ENCODE data around the gene CYB5RL. TPM values are rescaled to one million over a fixed set of nuclear protein-coding genes. Genes with fewer than 3 reads are reported as not detected.

CYB5RL gene
- total and polyA plus RNA-seq, 2 of the 13 experiments (the other 11 are each of a cell fraction or from before 2014, with no cell fraction given) = 3.7 to 5.0 TPM

DNA sequence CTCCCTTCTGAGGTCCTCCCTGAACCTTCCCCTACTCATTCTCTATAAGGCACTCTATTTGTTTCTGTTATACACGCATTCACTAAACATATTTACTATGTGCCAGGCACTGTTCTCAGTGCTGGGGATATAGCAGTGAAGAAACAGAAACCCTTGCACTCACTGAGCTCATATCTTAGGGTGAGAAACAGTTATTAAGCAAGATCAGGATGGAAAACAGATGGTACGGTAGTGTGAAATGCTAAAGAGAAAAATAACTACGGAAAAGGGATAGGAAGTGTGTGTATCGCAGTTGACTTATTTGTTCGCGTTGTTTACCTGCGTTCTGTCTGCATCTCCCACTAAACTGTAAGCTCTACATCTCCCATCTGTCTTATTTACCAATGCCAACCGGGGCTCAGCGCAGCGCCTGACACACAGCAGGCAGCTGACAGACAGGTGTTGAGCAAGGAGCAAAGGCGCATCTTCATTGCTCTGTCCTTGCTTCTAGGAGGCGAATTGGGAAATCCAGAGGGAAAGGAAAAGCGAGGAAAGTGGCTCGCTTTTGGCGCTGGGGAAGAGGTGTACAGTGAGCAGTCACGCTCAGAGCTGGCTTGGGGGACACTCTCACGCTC, 572 bp downstream of the CYB5RL start (continued):
- TF ChIP-seq, protein P1, sequence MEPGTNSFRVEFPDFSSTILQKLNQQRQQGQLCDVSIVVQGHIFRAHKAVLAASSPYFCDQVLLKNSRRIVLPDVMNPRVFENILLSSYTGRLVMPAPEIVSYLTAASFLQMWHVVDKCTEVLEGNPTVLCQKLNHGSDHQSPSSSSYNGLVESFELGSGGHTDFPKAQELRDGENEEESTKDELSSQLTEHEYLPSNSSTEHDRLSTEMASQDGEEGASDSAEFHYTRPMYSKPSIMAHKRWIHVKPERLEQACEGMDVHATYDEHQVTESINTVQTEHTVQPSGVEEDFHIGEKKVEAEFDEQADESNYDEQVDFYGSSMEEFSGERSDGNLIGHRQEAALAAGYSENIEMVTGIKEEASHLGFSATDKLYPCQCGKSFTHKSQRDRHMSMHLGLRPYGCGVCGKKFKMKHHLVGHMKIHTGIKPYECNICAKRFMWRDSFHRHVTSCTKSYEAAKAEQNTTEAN (CRISPR knock-in tag; conservative IDR thresholded peaks at IDR 0.05) = no peak
- no peak for TF ChIP-seq ZBTB20 (CRISPR knock-in tag; IDR thresholded peaks at IDR 0.05; ENCODE audit: borderline replicate concordance, low read depth)
- TF ChIP-seq, protein P2, sequence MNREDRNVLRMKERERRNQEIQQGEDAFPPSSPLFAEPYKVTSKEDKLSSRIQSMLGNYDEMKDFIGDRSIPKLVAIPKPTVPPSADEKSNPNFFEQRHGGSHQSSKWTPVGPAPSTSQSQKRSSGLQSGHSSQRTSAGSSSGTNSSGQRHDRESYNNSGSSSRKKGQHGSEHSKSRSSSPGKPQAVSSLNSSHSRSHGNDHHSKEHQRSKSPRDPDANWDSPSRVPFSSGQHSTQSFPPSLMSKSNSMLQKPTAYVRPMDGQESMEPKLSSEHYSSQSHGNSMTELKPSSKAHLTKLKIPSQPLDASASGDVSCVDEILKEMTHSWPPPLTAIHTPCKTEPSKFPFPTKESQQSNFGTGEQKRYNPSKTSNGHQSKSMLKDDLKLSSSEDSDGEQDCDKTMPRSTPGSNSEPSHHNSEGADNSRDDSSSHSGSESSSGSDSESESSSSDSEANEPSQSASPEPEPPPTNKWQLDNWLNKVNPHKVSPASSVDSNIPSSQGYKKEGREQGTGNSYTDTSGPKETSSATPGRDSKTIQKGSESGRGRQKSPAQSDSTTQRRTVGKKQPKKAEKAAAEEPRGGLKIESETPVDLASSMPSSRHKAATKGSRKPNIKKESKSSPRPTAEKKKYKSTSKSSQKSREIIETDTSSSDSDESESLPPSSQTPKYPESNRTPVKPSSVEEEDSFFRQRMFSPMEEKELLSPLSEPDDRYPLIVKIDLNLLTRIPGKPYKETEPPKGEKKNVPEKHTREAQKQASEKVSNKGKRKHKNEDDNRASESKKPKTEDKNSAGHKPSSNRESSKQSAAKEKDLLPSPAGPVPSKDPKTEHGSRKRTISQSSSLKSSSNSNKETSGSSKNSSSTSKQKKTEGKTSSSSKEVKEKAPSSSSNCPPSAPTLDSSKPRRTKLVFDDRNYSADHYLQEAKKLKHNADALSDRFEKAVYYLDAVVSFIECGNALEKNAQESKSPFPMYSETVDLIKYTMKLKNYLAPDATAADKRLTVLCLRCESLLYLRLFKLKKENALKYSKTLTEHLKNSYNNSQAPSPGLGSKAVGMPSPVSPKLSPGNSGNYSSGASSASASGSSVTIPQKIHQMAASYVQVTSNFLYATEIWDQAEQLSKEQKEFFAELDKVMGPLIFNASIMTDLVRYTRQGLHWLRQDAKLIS (CRISPR knock-in tag; IDR thresholded peaks at IDR 0.05) = no peak

DNA sequence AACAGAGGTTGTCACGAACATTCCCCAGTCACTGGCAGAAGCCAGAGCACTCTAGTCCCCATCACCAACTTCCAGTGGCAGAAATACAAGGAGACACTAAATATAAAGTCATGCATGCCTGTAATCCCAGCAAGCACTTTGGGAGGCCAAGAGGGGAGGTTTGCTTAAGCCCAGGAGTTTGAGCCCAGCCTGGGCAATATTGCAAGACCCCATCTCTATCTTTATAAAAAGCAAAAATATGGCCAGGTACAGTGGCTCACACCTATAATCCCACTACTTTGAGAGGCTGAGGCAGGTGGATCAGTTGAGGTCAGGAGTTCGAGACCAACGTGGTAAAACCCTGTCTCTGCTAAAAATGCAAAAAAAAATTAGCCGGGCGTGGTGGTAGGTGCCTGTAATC, 6.4 kb downstream of the CYB5RL start:
- no TSS peak for BruUV-seq (replicated peaks)
- no peak overlapping the region for H3K4me2 ChIP-seq (ENCODE audit: low read depth, low read length)
- in situ Hi-C loops (cut with HindIII; ENCODE audit: extremely low pct_ligation_motif_present, low pct_unique_long_range_greater_than_20kb) (no loop called here), intact Hi-C loops (cut with micrococcal nuclease; ENCODE audit: unreplicated experiment) (no loop called here)
- H3K4me3 ChIP-seq (replicated peaks in 1 of 3; ENCODE audit: insufficient read depth in 1 of 3, low read depth in 2 of 3, low read length in 3 of 3) = no peak overlapping the region
- TF ChIP-seq ZSCAN29 (CRISPR knock-in tag; conservative IDR thresholded peaks at IDR 0.05) = no peak
- no peak for TF ChIP-seq SALL2 (CRISPR knock-in tag; IDR thresholded peaks at IDR 0.05)
- TF ChIP-seq, protein P3, sequence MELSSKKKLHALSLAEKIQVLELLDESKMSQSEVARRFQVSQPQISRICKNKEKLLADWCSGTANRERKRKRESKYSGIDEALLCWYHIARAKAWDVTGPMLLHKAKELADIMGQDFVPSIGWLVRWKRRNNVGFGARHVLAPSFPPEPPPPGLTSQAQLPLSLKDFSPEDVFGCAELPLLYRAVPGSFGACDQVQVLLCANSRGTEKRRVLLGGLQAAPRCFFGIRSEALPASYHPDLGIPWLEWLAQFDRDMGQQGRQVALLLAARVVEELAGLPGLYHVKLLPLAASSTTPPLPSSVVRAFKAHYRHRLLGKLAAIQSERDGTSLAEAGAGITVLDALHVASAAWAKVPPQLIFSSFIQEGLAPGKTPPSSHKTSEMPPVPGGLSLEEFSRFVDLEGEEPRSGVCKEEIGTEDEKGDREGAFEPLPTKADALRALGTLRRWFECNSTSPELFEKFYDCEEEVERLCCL (CRISPR knock-in tag; IDR thresholded peaks at IDR 0.05; ENCODE audit: borderline replicate concordance) = no peak
- TF ChIP-seq MLLT10 (CRISPR knock-in tag; IDR thresholded peaks at IDR 0.05) = no peak
- TF ChIP-seq, protein P4, sequence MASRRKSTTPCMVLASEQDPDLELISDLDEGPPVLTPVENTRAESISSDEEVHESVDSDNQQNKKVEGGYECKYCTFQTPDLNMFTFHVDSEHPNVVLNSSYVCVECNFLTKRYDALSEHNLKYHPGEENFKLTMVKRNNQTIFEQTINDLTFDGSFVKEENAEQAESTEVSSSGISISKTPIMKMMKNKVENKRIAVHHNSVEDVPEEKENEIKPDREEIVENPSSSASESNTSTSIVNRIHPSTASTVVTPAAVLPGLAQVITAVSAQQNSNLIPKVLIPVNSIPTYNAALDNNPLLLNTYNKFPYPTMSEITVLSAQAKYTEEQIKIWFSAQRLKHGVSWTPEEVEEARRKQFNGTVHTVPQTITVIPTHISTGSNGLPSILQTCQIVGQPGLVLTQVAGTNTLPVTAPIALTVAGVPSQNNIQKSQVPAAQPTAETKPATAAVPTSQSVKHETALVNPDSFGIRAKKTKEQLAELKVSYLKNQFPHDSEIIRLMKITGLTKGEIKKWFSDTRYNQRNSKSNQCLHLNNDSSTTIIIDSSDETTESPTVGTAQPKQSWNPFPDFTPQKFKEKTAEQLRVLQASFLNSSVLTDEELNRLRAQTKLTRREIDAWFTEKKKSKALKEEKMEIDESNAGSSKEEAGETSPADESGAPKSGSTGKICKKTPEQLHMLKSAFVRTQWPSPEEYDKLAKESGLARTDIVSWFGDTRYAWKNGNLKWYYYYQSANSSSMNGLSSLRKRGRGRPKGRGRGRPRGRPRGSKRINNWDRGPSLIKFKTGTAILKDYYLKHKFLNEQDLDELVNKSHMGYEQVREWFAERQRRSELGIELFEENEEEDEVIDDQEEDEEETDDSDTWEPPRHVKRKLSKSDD (CRISPR knock-in tag; IDR thresholded peaks at IDR 0.05; ENCODE audit: low read depth) = no peak
- H3K9ac ChIP-seq (ENCODE audit: insufficient read depth, low read depth, low read length) = no peak overlapping the region
- no peaks in the 10 kb centered on the region for H4K20me1 ChIP-seq (ENCODE audit: insufficient read depth, low read length)
- DNase-seq (ENCODE audit: low spot score) (no peak), FAIRE-seq (no peak), ATAC-seq (no peak)
- H2AFZ ChIP-seq (ENCODE audit: low read length) = no peak overlapping the region
- WGBS (ENCODE audit: low lambda C conversion rate) = 92% methylated on average over 5 of the region's 5 CpGs
- POLR2A ChIA-PET = no interaction called here
- no peaks in the 10 kb centered on the region for H3K9me3 ChIP-seq (ENCODE audit: low read length)
- H3K79me2 ChIP-seq (ENCODE audit: insufficient read depth, low read length) = no peaks in the 10 kb centered on the region
- H3K4me1 ChIP-seq (ENCODE audit: insufficient read depth, low read length) = no peaks in the 10 kb centered on the region
- CTCF ChIA-PET (ENCODE audit: low intra/inter-chr PET ratio, low total read pairs) = no interaction called here
- peaks cover 4 to 6% of the 10 kb centered on the region in 2 experiments; a peak in 1 of 5 replicates for H3K36me3 ChIP-seq (replicated peaks in 1 of 2; ENCODE audit: control insufficient read depth in 1 of 2, insufficient read depth in 2 of 2, low read length in 2 of 2)
- no peak overlapping the region for H3K27ac ChIP-seq (ENCODE audit: extremely low read length, insufficient read depth, low read length)
- no peaks in the 10 kb centered on the region for H3K27me3 ChIP-seq (ENCODE audit: control insufficient read depth in 1 of 2, insufficient read depth in 2 of 2, low read length in 2 of 2)
